Measurements from ENCODE around the gene COBLL1. TPM values are rescaled to one million over a fixed set of nuclear protein-coding genes. Genes with fewer than 3 reads are reported as not detected.

COBLL1 gene
- total RNA-seq, 1 donor: 26.4 TPM

DNA sequence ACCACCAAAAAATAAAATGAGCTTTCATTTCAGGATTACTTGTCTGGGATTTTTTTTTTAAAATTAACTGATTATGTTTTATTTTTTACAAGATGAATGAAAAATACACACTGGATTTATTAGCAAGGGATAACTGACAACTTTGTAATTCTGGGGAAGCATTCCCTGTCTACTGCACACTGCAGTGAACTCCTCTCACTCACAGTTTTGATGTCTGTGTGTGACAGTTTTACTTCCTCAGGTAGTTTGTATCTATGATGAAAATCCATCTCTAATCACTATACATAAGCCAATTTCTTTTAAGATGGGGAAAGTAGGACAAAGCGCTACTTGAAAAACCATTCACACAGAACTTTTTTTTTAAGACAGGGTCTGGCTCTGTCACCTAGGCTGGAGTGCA is 94.5 kb downstream of the COBLL1 start:
- H3K27me3 ChIP-seq (ENCODE audit: insufficient read depth, low read length): no peaks in the 10 kb centered on the region
- H3K9me3 ChIP-seq (ENCODE audit: low read depth, low read length): no peaks in the 10 kb centered on the region
- no peak overlapping the region for H3K4me3 ChIP-seq (ENCODE audit: low read length)
- H3K4me1 ChIP-seq (ENCODE audit: insufficient read depth, low read length): no peaks in the 10 kb centered on the region

- no peaks in the 10 kb centered on the region for H3K9me3 ChIP-seq (ENCODE audit: low read depth, low read length)
- no peaks in the 10 kb centered on the region for H3K4me1 ChIP-seq (ENCODE audit: insufficient read depth, low read length)
- no peak overlapping the region for H3K4me3 ChIP-seq (ENCODE audit: low read length)
- H3K27me3 ChIP-seq (ENCODE audit: insufficient read depth, low read length): no peaks in the 10 kb centered on the region
Measured at GRCh38 chr2:164746713-164747112, 94.9 kb downstream of the COBLL1 start.

DNA sequence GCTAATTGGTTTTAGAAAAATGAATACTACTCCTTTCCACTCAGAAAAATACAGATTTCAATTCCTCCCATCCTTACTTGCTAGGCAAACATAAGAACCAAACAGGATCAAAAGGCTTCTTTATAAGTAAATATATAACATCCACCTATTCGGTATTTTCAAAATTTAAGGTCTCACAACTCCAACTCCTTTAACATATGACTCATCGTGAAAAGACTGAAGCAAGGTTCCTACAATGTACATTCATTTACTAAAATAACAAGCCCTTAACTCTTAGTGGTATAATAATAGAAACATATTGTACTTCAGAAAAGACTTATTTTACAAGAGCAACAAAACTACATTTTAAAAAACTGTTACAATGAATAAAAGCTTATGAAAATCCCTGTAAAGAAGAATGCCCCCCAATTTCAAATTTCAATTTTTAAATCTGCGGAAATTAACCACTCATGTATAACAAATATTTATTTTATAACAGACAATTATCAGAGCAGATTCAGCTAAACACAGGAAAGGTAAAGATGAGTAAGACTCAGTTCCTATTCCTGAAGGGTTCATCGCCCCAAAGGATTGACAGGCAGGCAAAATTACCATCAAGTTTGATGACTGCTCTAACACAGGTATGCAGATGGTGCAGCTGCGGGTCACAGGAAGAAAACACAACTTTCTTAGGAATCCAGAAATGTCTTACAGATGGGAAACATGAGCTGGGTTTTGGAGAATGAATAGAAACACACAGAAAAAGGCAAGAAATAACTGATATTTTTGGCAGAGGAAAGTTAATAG is 96.4 kb downstream of the COBLL1 start:
- H3K4me1 ChIP-seq (ENCODE audit: insufficient read depth, low read length): no peaks in the 10 kb centered on the region
- no peak overlapping the region for H3K4me3 ChIP-seq (ENCODE audit: low read length)
- H3K27me3 ChIP-seq (ENCODE audit: insufficient read depth, low read length): no peaks in the 10 kb centered on the region
- no peaks in the 10 kb centered on the region for H3K9me3 ChIP-seq (ENCODE audit: low read depth, low read length)

- Histone ChIP-seq H3K4me3 (ENCODE audit: low read length) (no peak overlapping the region), H3K9me3 (ENCODE audit: low read depth, low read length) (no peaks in the 10 kb centered on the region), H3K27me3 (ENCODE audit: insufficient read depth, low read length) (no peaks in the 10 kb centered on the region), H3K4me1 (ENCODE audit: insufficient read depth, low read length) (no peaks in the 10 kb centered on the region)
Measured at GRCh38 chr2:164742738-164743317, 98.8 kb downstream of the COBLL1 start.

DNA sequence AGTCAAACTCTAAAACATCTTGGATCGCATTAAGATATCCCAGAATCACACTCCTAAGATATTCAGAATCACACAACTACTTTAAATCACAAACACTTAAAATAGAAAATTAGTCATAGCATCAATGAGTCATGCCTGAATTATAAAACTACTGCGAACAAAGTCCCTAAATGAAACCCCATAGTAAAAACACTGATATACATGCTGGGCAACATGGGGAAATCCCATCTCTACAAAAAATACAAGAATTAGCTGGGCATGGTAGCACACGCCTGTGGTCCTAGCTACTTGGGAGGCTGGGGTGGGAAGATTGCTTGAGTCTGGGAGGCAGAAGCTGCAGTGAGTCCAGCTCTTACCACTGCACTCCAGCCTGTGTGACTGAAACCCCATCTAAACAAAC is 101.7 kb downstream of the COBLL1 start:
- no peak overlapping the region for H3K4me3 ChIP-seq (ENCODE audit: low read length)
- H3K4me1 ChIP-seq (ENCODE audit: insufficient read depth, low read length): no peaks in the 10 kb centered on the region
- H3K9me3 ChIP-seq (ENCODE audit: low read depth, low read length): no peaks in the 10 kb centered on the region
- H3K27me3 ChIP-seq (ENCODE audit: insufficient read depth, low read length): no peaks in the 10 kb centered on the region

DNA sequence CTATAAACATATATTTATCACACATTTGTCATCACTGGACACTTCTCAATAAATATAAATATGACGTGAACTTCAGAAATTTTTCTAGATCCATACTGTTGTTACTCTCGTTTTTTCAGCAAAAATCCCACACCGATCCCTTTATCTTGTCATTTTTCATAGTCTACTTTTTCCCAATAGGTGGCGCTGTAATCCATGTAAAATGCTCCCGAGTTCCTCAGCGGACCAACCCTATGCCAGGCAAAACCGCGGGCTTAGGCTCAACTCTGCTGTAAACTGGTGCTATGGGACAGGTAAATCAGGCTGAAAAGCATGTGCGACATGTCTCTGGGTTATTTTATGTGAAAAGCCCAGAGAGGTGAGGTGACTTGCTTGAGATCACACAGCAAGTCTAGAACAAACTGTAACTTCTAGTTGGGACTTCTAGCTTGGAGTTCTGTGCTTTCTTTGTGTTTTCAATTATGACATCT is 104.0 kb downstream of the COBLL1 start:
- Histone ChIP-seq H3K9me3 (ENCODE audit: low read depth, low read length) (no peaks in the 10 kb centered on the region), H3K27me3 (ENCODE audit: insufficient read depth, low read length) (no peaks in the 10 kb centered on the region), H3K4me3 (ENCODE audit: low read length) (no peak overlapping the region), H3K4me1 (ENCODE audit: insufficient read depth, low read length) (no peaks in the 10 kb centered on the region)

DNA sequence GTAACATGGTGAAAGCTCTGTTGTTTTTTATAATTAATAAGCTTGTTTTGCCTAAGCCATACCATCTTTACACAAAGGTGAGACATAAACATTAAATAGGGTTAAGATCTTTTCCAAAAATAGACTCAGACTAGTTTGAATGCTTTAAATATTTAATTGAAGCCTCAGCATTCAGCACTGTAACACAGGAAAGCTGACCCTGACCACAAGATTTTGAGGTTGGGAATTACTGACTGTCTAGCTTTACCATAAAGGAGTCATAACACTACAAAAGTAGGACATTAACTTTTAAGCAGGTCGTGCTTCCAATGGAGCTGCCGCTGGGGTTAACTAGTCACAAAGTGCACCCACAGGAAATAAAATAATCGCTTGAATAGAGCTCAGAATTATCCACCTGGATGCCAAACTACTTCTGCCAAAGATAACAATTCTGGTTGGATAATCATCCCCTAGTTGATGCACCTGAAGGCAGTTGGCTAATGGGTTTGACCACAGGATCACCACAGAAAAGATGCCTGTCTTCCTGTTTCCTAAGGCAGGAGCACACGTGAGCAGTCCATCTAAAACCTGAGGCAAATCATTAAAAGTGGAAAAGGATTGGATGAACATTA is 106.2 kb downstream of the COBLL1 start:
- Histone ChIP-seq H3K27me3 (ENCODE audit: insufficient read depth, low read length) (no peaks in the 10 kb centered on the region), H3K4me3 (ENCODE audit: low read length) (no peak overlapping the region), H3K9me3 (ENCODE audit: low read depth, low read length) (no peaks in the 10 kb centered on the region), H3K4me1 (ENCODE audit: insufficient read depth, low read length) (no peaks in the 10 kb centered on the region)

GRCh38 chr2:164734196-164734595 is 107.4 kb downstream of the COBLL1 start:
- Histone ChIP-seq H3K9me3 (ENCODE audit: low read depth, low read length) (no peaks in the 10 kb centered on the region), H3K4me1 (ENCODE audit: insufficient read depth, low read length) (no peaks in the 10 kb centered on the region), H3K27me3 (ENCODE audit: insufficient read depth, low read length) (no peaks in the 10 kb centered on the region), H3K4me3 (ENCODE audit: low read length) (no peak overlapping the region)

DNA sequence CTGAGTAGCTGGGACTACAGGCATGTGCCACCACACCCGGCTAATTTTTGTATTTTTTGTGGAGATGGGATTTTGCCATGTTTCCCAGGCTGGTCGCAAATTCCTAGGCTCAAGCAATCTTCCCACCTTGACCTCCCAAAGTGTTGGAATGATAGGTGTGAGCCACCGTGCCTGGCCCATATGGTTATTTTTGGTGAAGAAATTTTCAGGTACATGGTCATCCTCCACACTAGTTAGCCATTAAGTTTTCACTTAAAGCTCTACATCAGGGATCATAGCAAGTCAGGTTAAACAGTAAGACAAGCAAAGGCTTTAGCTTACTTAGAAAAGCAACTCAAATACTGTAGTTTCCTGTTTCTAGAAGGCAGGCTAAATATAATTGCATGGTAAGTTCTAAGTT is 116.1 kb downstream of the COBLL1 start:
- Histone ChIP-seq H3K4me1 (ENCODE audit: insufficient read depth, low read length) (peaks cover 11% of the 10 kb centered on the region), H3K4me3 (ENCODE audit: low read length) (no peak overlapping the region), H3K27me3 (ENCODE audit: insufficient read depth, low read length) (no peaks in the 10 kb centered on the region), H3K9me3 (ENCODE audit: low read depth, low read length) (no peaks in the 10 kb centered on the region)

GRCh38 chr2:164722616-164723338 is 118.8 kb downstream of the COBLL1 start:
- Histone ChIP-seq H3K4me3 (ENCODE audit: low read length) (no peak overlapping the region), H3K9me3 (ENCODE audit: low read depth, low read length) (no peaks in the 10 kb centered on the region), H3K4me1 (ENCODE audit: insufficient read depth, low read length) (peaks cover 11% of the 10 kb centered on the region), H3K27me3 (ENCODE audit: insufficient read depth, low read length) (no peaks in the 10 kb centered on the region)

DNA sequence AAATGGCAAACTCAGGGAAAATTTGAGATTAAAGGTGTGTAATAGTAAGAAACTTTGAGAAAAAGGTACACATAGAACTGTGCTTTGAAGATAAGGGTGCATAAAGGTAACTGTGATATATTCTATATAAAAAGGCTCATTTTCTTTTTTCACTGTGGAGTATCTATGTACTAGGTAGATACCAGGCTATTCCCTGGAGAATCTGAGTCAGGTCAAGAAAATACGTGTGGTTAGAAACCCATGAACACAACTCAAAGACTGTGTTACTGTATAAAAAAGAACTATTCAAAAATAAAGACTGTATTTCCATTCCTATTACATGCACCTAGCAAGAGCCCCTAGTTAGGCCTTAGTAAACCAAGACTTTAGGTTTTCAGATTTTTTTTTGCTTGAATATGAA is 120.2 kb downstream of the COBLL1 start:
- Histone ChIP-seq H3K9me3 (ENCODE audit: low read depth, low read length) (no peaks in the 10 kb centered on the region), H3K27me3 (ENCODE audit: insufficient read depth, low read length) (no peaks in the 10 kb centered on the region), H3K4me1 (ENCODE audit: insufficient read depth, low read length) (peaks cover 11% of the 10 kb centered on the region), H3K4me3 (ENCODE audit: low read length) (no peak overlapping the region)

GRCh38 chr2:164719996-164720941 is 121.4 kb downstream of the COBLL1 start:
- Histone ChIP-seq H3K4me3 (ENCODE audit: low read length) (no peak overlapping the region), H3K9me3 (ENCODE audit: low read depth, low read length) (no peaks in the 10 kb centered on the region), H3K27me3 (ENCODE audit: insufficient read depth, low read length) (no peaks in the 10 kb centered on the region), H3K4me1 (ENCODE audit: insufficient read depth, low read length) (peaks cover 11% of the 10 kb centered on the region)

DNA sequence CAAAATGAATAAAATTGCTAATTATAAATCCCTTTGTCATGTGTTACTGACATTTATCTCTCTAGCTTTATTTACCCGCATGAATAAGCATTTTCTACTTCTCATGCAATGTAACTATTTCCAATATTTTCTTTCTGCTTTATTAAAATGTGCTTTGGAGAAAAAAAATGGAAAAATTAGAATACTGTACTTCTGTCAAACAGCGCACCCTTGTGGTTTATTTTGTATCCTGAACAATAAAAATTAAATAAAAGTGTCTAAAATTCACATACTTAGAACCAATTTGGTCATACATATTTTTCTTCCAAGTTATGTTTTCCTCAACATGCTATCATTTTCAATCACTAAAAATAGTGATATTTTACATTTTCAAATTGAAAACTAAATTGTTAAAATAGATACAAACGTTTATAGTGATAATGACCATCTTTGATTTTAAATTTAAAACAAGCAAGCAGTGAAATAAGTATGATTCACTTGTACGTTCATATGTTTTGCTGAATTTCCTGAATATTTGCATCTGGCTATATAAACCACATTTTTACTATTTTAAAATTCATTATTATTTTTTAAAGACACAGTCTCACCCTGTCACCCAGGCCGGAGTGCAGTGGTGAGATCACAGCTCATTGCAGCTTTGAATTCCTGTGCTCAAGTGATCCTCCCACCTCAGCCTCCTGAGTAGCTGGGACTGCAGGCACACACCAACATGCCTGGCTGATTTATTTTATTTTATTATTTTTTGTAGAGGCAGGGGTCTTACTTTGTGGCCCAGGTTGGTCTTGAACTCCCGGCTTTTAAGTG is 124.4 kb downstream of the COBLL1 start:
- no peaks in the 10 kb centered on the region for H3K9me3 ChIP-seq (ENCODE audit: low read depth, low read length)
- no peaks in the 10 kb centered on the region for H3K4me1 ChIP-seq (ENCODE audit: insufficient read depth, low read length)
- H3K27me3 ChIP-seq (ENCODE audit: insufficient read depth, low read length): no peaks in the 10 kb centered on the region
- H3K4me3 ChIP-seq (ENCODE audit: low read length): no peak overlapping the region

- Histone ChIP-seq H3K4me3 (ENCODE audit: low read length) (no peak overlapping the region), H3K27me3 (ENCODE audit: insufficient read depth, low read length) (no peaks in the 10 kb centered on the region), H3K4me1 (ENCODE audit: insufficient read depth, low read length) (no peaks in the 10 kb centered on the region), H3K9me3 (ENCODE audit: low read depth, low read length) (no peaks in the 10 kb centered on the region)
Measured at GRCh38 chr2:164714471-164714870, 127.2 kb downstream of the COBLL1 start.
